ENCODE data around the gene ABCF2. TPM values are rescaled to one million over a fixed set of nuclear protein-coding genes. Genes with fewer than 3 reads are reported as not detected.
A peak's percentile ranks its signal among the peaks of the same experiment; 100 is the strongest.

ABCF2 gene
- total RNA-seq, 2 donors from 2014 or later = 68.4 to 118 TPM

GRCh38 chr7:151249034-151249731, 22.2 kb upstream of the ABCF2 start:
- Mint-ChIP-seq H3K27me3 (peaks cover 29 to 41% of the 10 kb centered on the region in 2 donors), H3K27ac (no peak overlapping the region), H3K36me3 (no peaks in the 10 kb centered on the region), H3K4me1 (ENCODE audit: low read depth in 2 of 2) (peaks cover 21 to 26% of the 10 kb centered on the region in 2 donors), H3K9me3 (no peaks in the 10 kb centered on the region), H3K4me3 (peak overlapping the region; percentile 90)
- ATAC-seq = peak; percentile 22 to 26
- DNase-seq (ENCODE audit: low spot score) = no peak

GRCh38 chr7:151248346-151249033, 21.5 kb upstream of the ABCF2 start, which contains the start of gene SMARCD3:
SMARCD3 (minus strand) TSS chr7:151248694; CDS start chr7:151248562, 132 bp downstream.
- H3K4me1 Mint-ChIP-seq (ENCODE audit: low read depth in 2 of 2) = peaks cover 27 to 33% of the 10 kb centered on the region in 2 donors
- peaks cover 28 to 41% of the 10 kb centered on the region in 2 donors for H3K27me3 Mint-ChIP-seq
- no peaks in the 10 kb centered on the region for H3K36me3 Mint-ChIP-seq
- DNase-seq (ENCODE audit: low spot score) (no peak), ATAC-seq (peak; percentile 51 to 70)
- peak within 1 kb of the TSS; percentile 90 for H3K4me3 Mint-ChIP-seq
- peak within 1 kb of the TSS in 1 of 2 donors; percentile 43 for H3K27ac Mint-ChIP-seq
- H3K9me3 Mint-ChIP-seq = no peaks in the 10 kb centered on the region

GRCh38 chr7:151247611-151248345, 20.8 kb upstream of the ABCF2 start:
- Mint-ChIP-seq H3K4me3 (peak overlapping the region; percentile 90), H3K27me3 (peaks cover 27 to 38% of the 10 kb centered on the region in 2 donors), H3K9me3 (no peaks in the 10 kb centered on the region), H3K4me1 (ENCODE audit: low read depth in 2 of 2) (peaks cover 34 to 38% of the 10 kb centered on the region in 2 donors), H3K27ac (peak overlapping the region in 1 of 2 donors; percentile 43), H3K36me3 (no peaks in the 10 kb centered on the region)
- no peak for DNase-seq (ENCODE audit: low spot score)
- ATAC-seq = no peak

GRCh38 chr7:151246851-151247580, 20.0 kb upstream of the ABCF2 start:
- no peaks in the 10 kb centered on the region for H3K9me3 Mint-ChIP-seq
- peaks cover 34% of the 10 kb centered on the region in 2 donors for H3K4me1 Mint-ChIP-seq (ENCODE audit: low read depth in 2 of 2)
- H3K27me3 Mint-ChIP-seq = peaks cover 21 to 31% of the 10 kb centered on the region in 2 donors
- peak overlapping the region; percentile 90 for H3K4me3 Mint-ChIP-seq
- H3K36me3 Mint-ChIP-seq = no peaks in the 10 kb centered on the region
- ATAC-seq = no peak
- DNase-seq (ENCODE audit: low spot score) = no peak
- H3K27ac Mint-ChIP-seq = no peak overlapping the region

- Mint-ChIP-seq H3K4me1 (ENCODE audit: low read depth in 2 of 2) (peaks cover 34% of the 10 kb centered on the region in 2 donors), H3K9me3 (no peaks in the 10 kb centered on the region), H3K4me3 (peak overlapping the region; percentile 53), H3K27me3 (peaks cover 21 to 27% of the 10 kb centered on the region in 2 donors), H3K27ac (no peak overlapping the region), H3K36me3 (no peaks in the 10 kb centered on the region)
- DNase-seq (ENCODE audit: low spot score) (no peak), ATAC-seq (no peak)
These were observed 19.3 kb upstream of the ABCF2 start for GRCh38 chr7:151246102-151246850.

- peak; percentile 67 for DNase-seq (ENCODE audit: low spot score)
- Mint-ChIP-seq H3K36me3 (no peaks in the 10 kb centered on the region), H3K4me1 (ENCODE audit: low read depth in 2 of 2) (peaks cover 28 to 30% of the 10 kb centered on the region in 2 donors), H3K27ac (no peak overlapping the region), H3K9me3 (no peaks in the 10 kb centered on the region), H3K4me3 (peak overlapping the region; percentile 53), H3K27me3 (peaks cover 14 to 20% of the 10 kb centered on the region in 2 donors)
- peak; percentile 72 to 80 for ATAC-seq
These were observed 18.5 kb upstream of the ABCF2 start for GRCh38 chr7:151245360-151246101.

- Mint-ChIP-seq H3K4me1 (ENCODE audit: low read depth in 2 of 2) (peaks cover 24 to 28% of the 10 kb centered on the region in 2 donors), H3K4me3 (peak overlapping the region; percentile 52), H3K9me3 (no peaks in the 10 kb centered on the region), H3K27me3 (peaks cover 11 to 15% of the 10 kb centered on the region in 2 donors), H3K27ac (no peak overlapping the region), H3K36me3 (no peaks in the 10 kb centered on the region)
- ATAC-seq = no peak
- no peak for DNase-seq (ENCODE audit: low spot score)
These were observed 17.9 kb upstream of the ABCF2 start for GRCh38 chr7:151244841-151245346.

- H3K27me3 Mint-ChIP-seq = peaks cover 10 to 12% of the 10 kb centered on the region in 2 donors
- no peak overlapping the region for H3K27ac Mint-ChIP-seq
- no peaks in the 10 kb centered on the region for H3K9me3 Mint-ChIP-seq
These were observed 17.3 kb upstream of the ABCF2 start for GRCh38 chr7:151244196-151244840.

GRCh38 chr7:151243408-151244195, 16.6 kb upstream of the ABCF2 start:
- H3K9me3 Mint-ChIP-seq = no peaks in the 10 kb centered on the region
- ATAC-seq (no peak), DNase-seq (ENCODE audit: low spot score) (no peak)
- peak overlapping the region in 1 of 2 donors; percentile 32 for H3K27ac Mint-ChIP-seq
- peaks cover 18 to 24% of the 10 kb centered on the region in 2 donors for H3K4me1 Mint-ChIP-seq (ENCODE audit: low read depth in 2 of 2)
- peaks cover 6 to 8% of the 10 kb centered on the region in 2 donors for H3K27me3 Mint-ChIP-seq
- peak overlapping the region; percentile 52 for H3K4me3 Mint-ChIP-seq
- H3K36me3 Mint-ChIP-seq = no peaks in the 10 kb centered on the region

More at GRCh38 chr7:151244196-151244840, 17.3 kb upstream of the ABCF2 start:
- peak; percentile 35 to 43 for ATAC-seq
- H3K4me3 Mint-ChIP-seq = peak overlapping the region; percentile 52
- no peaks in the 10 kb centered on the region for H3K36me3 Mint-ChIP-seq
- peaks cover 22 to 26% of the 10 kb centered on the region in 2 donors for H3K4me1 Mint-ChIP-seq (ENCODE audit: low read depth in 2 of 2)
- no peak for DNase-seq (ENCODE audit: low spot score)

GRCh38 chr7:151243045-151243349, 16.0 kb upstream of the ABCF2 start:
- ATAC-seq (no peak), DNase-seq (ENCODE audit: low spot score) (no peak)
- H3K4me1 Mint-ChIP-seq (ENCODE audit: low read depth in 2 of 2) = peaks cover 13 to 20% of the 10 kb centered on the region in 2 donors
- peaks cover 0 to 5% of the 10 kb centered on the region in 2 donors for H3K27me3 Mint-ChIP-seq
- H3K27ac Mint-ChIP-seq = no peak overlapping the region
- H3K9me3 Mint-ChIP-seq = no peaks in the 10 kb centered on the region
- no peak overlapping the region for H3K4me3 Mint-ChIP-seq
- no peaks in the 10 kb centered on the region for H3K36me3 Mint-ChIP-seq

All from natural killer cell treated with Interleukin-12 subunit alpha and Interleukin-12 subunit beta and Interleukin-15 and Interleukin-18, amount 100 ng/mL, for 72 hours (primary cell).